ENCODE data around the gene PDP2. TPM values are rescaled to one million over a fixed set of nuclear protein-coding genes. Genes with fewer than 3 reads are reported as not detected.

The PDP2 gene
- total RNA-seq, 1 experiment from 2014 or later: 27.2 TPM

DNA sequence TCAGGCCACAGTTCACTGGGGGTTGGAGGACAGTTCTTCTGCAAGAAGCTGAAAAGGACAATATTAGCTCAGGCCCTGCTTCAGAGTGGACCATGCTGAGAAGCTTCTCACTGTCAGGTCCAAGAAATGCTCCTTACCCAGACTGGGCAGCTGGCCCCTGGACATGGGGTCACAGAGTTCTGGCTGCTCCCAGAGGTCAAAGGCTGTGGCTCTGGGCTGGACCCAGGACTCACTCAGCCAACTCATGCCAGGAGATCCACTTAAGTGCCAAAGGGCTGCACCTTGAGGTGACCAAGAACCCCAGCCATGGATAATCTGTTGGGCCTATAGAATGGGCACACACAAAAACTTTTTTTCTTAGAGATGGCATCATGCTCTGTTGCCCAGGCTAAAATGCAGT lies 59.1 kb downstream of the PDP2 start:
- intact Hi-C loops (cut with micrococcal nuclease; ENCODE audit: unreplicated experiment): no loop called here
- H3K36me3 Mint-ChIP-seq (ENCODE audit: insufficient read depth, unreplicated experiment): peaks cover 36% of the 10 kb centered on the region

DNA sequence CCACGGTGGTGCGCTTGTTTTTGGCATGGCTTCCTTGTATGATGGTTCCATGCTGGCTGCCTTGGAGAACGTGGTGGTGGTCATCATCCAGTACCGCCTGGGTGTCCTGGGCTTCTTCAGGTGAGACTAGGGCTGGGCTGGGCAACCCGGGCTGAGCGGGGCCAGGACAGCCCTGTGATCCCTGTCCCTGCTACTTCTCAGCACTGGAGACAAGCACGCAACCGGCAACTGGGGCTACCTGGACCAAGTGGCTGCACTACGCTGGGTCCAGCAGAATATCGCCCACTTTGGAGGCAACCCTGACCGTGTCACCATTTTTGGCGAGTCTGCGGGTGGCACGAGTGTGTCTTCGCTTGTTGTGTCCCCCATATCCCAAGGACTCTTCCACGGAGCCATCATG lies 59.9 kb downstream of the PDP2 start:
- no peaks in the 10 kb centered on the region for H3K27me3 Mint-ChIP-seq (ENCODE audit: unreplicated experiment)
- no peak overlapping the region for H3K4me3 Mint-ChIP-seq (ENCODE audit: low read depth, unreplicated experiment)
- peaks cover 31% of the 10 kb centered on the region for H3K36me3 Mint-ChIP-seq (ENCODE audit: insufficient read depth, unreplicated experiment)
- CTCF ChIA-PET: no interaction called here
- H3K9me3 Mint-ChIP-seq (ENCODE audit: low read depth, unreplicated experiment): no peaks in the 10 kb centered on the region
- no peak overlapping the region for H3K27ac Mint-ChIP-seq (ENCODE audit: unreplicated experiment)
- H3K4me1 Mint-ChIP-seq (ENCODE audit: low read depth, unreplicated experiment): peaks cover 17% of the 10 kb centered on the region
- no peak for DNase-seq
- intact Hi-C loops (cut with micrococcal nuclease; ENCODE audit: unreplicated experiment): no loop called here
- TF ChIP-seq, protein P1, sequence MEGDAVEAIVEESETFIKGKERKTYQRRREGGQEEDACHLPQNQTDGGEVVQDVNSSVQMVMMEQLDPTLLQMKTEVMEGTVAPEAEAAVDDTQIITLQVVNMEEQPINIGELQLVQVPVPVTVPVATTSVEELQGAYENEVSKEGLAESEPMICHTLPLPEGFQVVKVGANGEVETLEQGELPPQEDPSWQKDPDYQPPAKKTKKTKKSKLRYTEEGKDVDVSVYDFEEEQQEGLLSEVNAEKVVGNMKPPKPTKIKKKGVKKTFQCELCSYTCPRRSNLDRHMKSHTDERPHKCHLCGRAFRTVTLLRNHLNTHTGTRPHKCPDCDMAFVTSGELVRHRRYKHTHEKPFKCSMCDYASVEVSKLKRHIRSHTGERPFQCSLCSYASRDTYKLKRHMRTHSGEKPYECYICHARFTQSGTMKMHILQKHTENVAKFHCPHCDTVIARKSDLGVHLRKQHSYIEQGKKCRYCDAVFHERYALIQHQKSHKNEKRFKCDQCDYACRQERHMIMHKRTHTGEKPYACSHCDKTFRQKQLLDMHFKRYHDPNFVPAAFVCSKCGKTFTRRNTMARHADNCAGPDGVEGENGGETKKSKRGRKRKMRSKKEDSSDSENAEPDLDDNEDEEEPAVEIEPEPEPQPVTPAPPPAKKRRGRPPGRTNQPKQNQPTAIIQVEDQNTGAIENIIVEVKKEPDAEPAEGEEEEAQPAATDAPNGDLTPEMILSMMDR (IDR thresholded peaks at IDR 0.05; ENCODE audit: unreplicated experiment): no peak
- no TSS peak for BruUV-seq (replicated peaks)

More for the DNA sequence above, 59.1 kb downstream of the PDP2 start:
- DNase-seq: no peak
- Mint-ChIP-seq H3K4me3 (ENCODE audit: low read depth, unreplicated experiment) (no peak overlapping the region), H3K9me3 (ENCODE audit: low read depth, unreplicated experiment) (no peaks in the 10 kb centered on the region), H3K27me3 (ENCODE audit: unreplicated experiment) (no peaks in the 10 kb centered on the region), H3K4me1 (ENCODE audit: low read depth, unreplicated experiment) (peaks cover 18% of the 10 kb centered on the region), H3K27ac (ENCODE audit: unreplicated experiment) (no peak overlapping the region)
- CTCF ChIA-PET: no interaction called here
- TF ChIP-seq, protein P1 (IDR thresholded peaks at IDR 0.05; ENCODE audit: unreplicated experiment): no peak
- BruUV-seq (replicated peaks): no TSS peak

Other genes with a start within 250 kb of the PDP2 start
- gene CMTM4, start 183.8 kb upstream of the PDP2 start, total RNA-seq (2022): 79.6 and 110 TPM in 2 replicates
- gene DYNC1LI2, start 128.9 kb upstream of the PDP2 start, total RNA-seq (2022): 152 and 163 TPM in 2 replicates
- 0.29 and 0.59 TPM in 2 replicates for gene TERB1, start 78.9 kb upstream of the PDP2 start, total RNA-seq (2022)
- 79.4 and 84.5 TPM in 2 replicates for gene NAE1, start 49.5 kb upstream of the PDP2 start, total RNA-seq (2022)
- gene CA7, start 36.1 kb upstream of the PDP2 start, total RNA-seq (2022): not detected in 2 replicates
- gene CDH16, start 38.4 kb downstream of the PDP2 start, total RNA-seq (2022): not detected in 2 replicates
- gene RRAD, start 45.0 kb downstream of the PDP2 start, total RNA-seq (2022): 1.3 and 2.2 TPM in 2 replicates
- 121 and 126 TPM in 2 replicates for gene CIAO2B, start 53.9 kb downstream of the PDP2 start, total RNA-seq (2022)
- gene CES2, start 55.0 kb downstream of the PDP2 start, total RNA-seq (2022): 58.7 and 61.1 TPM in 2 replicates
- 0.64 and 2.5 TPM in 2 replicates for gene CES3, start 80.8 kb downstream of the PDP2 start, total RNA-seq (2022)
- gene CES4A, start 108.1 kb downstream of the PDP2 start, total RNA-seq (2022): not detected in 2 replicates
- gene CBFB, start 148.6 kb downstream of the PDP2 start, total RNA-seq (2022): 116 and 131 TPM in 2 replicates
- 21.4 and 21.9 TPM in 2 replicates for gene PHAF1, start 229.4 kb downstream of the PDP2 start, total RNA-seq (2022)

All from Calu3 (cell line).